ENCODE results near the gene ZSWIM5.

GRCh38 chr1:45177452-45177851, 29.0 kb downstream of the ZSWIM5 start:
- no peak for TF ChIP-seq CTCF (IDR thresholded peaks at IDR 0.05)
- TF ChIP-seq POLR2AphosphoS5 (IDR thresholded peaks at IDR 0.05), result no peak
- no peak for TF ChIP-seq POLR2A (IDR thresholded peaks at IDR 0.05)

Data from breast epithelium (tissue), 3 donors.